OCI-LY3 (cell line): ENCODE measurements around the gene DNAH17.
A peak's percentile ranks its signal among the peaks of the same experiment; 100 is the strongest.

ENCODE experiments used
- H2AFZ ChIP-seq: fragments of 200-600, 300-600 bp; shearing (Covaris generic); 2 replicates; pipeline ENCODE4 v1.6.0; 2014; ENCODE audit warnings: antibody characterized with exemption, low read depth, low read length
- H3K27ac ChIP-seq: fragments of 200-600, 300-600 bp; sonication (generic); 2 replicates; pipeline ENCODE4 v1.5.1; 2014; ENCODE audit warnings: mild to moderate bottlenecking, low read length, moderate library complexity, mixed read lengths
- H3K27me3 ChIP-seq: fragments of 200-600, 300-600 bp; sonication (generic); 2 replicates; pipeline ENCODE4 v1.6.1; 2014; ENCODE audit warnings: low read depth, low read length, mixed read lengths
- H3K36me3 ChIP-seq: fragments of 200-600, 300-600 bp; sonication (generic); replicated peaks from 2 replicates; pipeline ENCODE3; 2014; ENCODE audit warnings: low read depth, low read length, mixed read lengths
- H3K4me1 ChIP-seq: fragments of 300-600, 200-600 bp; sonication (generic); 2 replicates; pipeline ENCODE4 v1.6.1; 2014; ENCODE audit warnings: low read length, mixed read lengths
- H3K4me2 ChIP-seq: fragments of 200-600, 300-600 bp; sonication (generic); 2 replicates; pipeline ENCODE4 v1.6.1; 2014; ENCODE audit warnings: low read length, mixed read lengths
- H3K4me3 ChIP-seq: fragments of 300-600, 200-600 bp; sonication (generic); 2 replicates; pipeline ENCODE4 v1.5.1; 2014; ENCODE audit warnings: antibody characterized with exemption, mild to moderate bottlenecking, low read length, moderate library complexity
- H3K79me2 ChIP-seq: fragments of 300-600, 200-600 bp; shearing (Covaris generic); 2 replicates; pipeline ENCODE4 v1.6.1; 2014; ENCODE audit warnings: mild to moderate bottlenecking, low read length, mixed read lengths
- H3K9ac ChIP-seq: fragments of 300-600, 200-600 bp; shearing (Covaris generic); 2 replicates; pipeline ENCODE4 v1.6.0; 2014; ENCODE audit warnings: mild to moderate bottlenecking, low read length, moderate library complexity
- H3K9me3 ChIP-seq: fragments of 200-600, 300-600 bp; shearing (Covaris generic); 2 replicates; pipeline ENCODE4 v1.6.1; 2014; ENCODE audit warnings: low read length, mixed read lengths; ENCODE audit not compliant: insufficient read depth
- H4K20me1 ChIP-seq: fragments of 200-600, 300-600 bp; sonication (generic); 2 replicates; pipeline ENCODE4 v1.6.1; 2016; ENCODE audit warnings: low read length, mixed read lengths; ENCODE audit not compliant: insufficient read depth
- EZH2phosphoT487 ChIP-seq: fragments of 200-600 bp; shearing (Covaris generic); IDR thresholded peaks from 2 replicates; pipeline ENCODE4 v1.6.1; 2018; ENCODE audit warnings: antibody characterized with exemption, mixed run types, low read depth
- TF ChIP-seq, protein P1 (sequence below): fragments of 200-600, 300-600 bp; sonication (generic); IDR thresholded peaks from 2 replicates; pipeline ENCODE4 v1.5.1; 2014; ENCODE audit warnings: antibody characterized with exemption, low read length, low read depth

Gene DNAH17

GRCh38 chr17:78422872-78423588, 154.2 kb downstream of the DNAH17 start:
- Histone ChIP-seq H3K4me3 (no peak overlapping the region), H3K36me3 (peaks cover 80% of the 10 kb centered on the region), H3K9me3 (no peaks in the 10 kb centered on the region), H3K79me2 (peaks cover 17% of the 10 kb centered on the region; the same call in 1 of the 2 replicates), H3K9ac (no peak overlapping the region), H3K27me3 (no peaks in the 10 kb centered on the region), H3K4me2 (no peak overlapping the region), H3K4me1 (no peaks in the 10 kb centered on the region), H2AFZ (no peak overlapping the region), H4K20me1 (peaks cover 31% of the 10 kb centered on the region), H3K27ac (no peak overlapping the region)
- TF ChIP-seq, protein P1, sequence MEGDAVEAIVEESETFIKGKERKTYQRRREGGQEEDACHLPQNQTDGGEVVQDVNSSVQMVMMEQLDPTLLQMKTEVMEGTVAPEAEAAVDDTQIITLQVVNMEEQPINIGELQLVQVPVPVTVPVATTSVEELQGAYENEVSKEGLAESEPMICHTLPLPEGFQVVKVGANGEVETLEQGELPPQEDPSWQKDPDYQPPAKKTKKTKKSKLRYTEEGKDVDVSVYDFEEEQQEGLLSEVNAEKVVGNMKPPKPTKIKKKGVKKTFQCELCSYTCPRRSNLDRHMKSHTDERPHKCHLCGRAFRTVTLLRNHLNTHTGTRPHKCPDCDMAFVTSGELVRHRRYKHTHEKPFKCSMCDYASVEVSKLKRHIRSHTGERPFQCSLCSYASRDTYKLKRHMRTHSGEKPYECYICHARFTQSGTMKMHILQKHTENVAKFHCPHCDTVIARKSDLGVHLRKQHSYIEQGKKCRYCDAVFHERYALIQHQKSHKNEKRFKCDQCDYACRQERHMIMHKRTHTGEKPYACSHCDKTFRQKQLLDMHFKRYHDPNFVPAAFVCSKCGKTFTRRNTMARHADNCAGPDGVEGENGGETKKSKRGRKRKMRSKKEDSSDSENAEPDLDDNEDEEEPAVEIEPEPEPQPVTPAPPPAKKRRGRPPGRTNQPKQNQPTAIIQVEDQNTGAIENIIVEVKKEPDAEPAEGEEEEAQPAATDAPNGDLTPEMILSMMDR, result no peak
- no peak for TF ChIP-seq EZH2phosphoT487

- Histone ChIP-seq H3K79me2 (peaks cover 20% of the 10 kb centered on the region; the same call in 1 of the 2 replicates), H3K4me3 (no peak overlapping the region), H3K36me3 (peaks cover 84% of the 10 kb centered on the region), H3K9me3 (no peaks in the 10 kb centered on the region), H3K4me2 (no peak overlapping the region), H3K9ac (no peak overlapping the region), H3K27ac (no peak overlapping the region), H3K27me3 (no peaks in the 10 kb centered on the region), H2AFZ (no peak overlapping the region), H3K4me1 (no peaks in the 10 kb centered on the region), H4K20me1 (peaks cover 36% of the 10 kb centered on the region)
- TF ChIP-seq EZH2phosphoT487, result no peak
- TF ChIP-seq, protein P1, result no peak
Measured at GRCh38 chr17:78422267-78422605, 155.0 kb downstream of the DNAH17 start.

DNA sequence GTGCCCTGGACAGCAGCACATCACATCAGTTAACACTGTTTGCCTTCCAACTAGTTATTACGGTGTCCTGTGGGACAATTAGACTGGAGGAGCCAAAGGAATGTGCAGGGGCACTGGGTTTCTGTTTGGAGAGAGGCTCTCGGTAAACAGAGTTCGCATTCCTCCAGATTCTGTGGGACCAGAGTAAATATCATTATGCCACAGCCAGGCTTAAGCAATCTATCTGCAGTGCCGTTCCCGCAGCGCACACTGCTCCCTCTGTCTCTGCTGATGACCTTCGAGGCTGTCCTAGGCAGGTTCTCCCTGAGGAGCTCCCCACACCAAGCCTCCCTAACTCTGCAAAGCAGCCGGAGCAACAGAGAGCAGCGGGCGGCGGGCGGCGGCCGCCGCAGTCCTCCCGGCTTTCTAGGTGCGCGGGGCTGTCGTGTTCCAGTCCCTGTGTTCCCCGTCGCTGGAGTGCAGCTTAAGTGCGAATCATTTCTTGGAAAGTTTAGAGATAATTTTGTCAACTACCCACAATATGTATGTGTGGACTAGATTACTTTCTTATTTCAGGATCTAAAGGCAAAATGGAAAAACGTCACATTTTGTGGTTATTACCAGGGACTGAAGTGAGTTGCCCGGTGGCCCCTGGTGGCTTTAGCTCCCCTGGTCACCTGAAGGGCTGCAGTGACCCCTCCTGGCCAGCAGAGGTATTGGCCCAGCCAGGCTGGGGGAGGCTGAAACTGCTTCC, 155.5 kb downstream of the DNAH17 start:
- Histone ChIP-seq H3K36me3 (peaks cover 86% of the 10 kb centered on the region), H4K20me1 (peaks cover 37% of the 10 kb centered on the region), H3K79me2 (peaks cover 26% of the 10 kb centered on the region; the same call in 1 of the 2 replicates), H2AFZ (no peak overlapping the region), H3K4me2 (no peak overlapping the region), H3K27me3 (no peaks in the 10 kb centered on the region), H3K4me3 (no peak overlapping the region), H3K27ac (no peak overlapping the region), H3K9me3 (no peaks in the 10 kb centered on the region), H3K4me1 (no peaks in the 10 kb centered on the region), H3K9ac (no peak overlapping the region)
- no peak for TF ChIP-seq EZH2phosphoT487
- TF ChIP-seq, protein P1, result peak; percentile 87

GRCh38 chr17:78421084-78421533, 156.1 kb downstream of the DNAH17 start:
- Histone ChIP-seq H3K36me3 (peaks cover 87% of the 10 kb centered on the region), H3K27ac (no peak overlapping the region), H3K9me3 (no peaks in the 10 kb centered on the region), H3K4me1 (no peaks in the 10 kb centered on the region), H2AFZ (no peak overlapping the region), H3K9ac (no peak overlapping the region), H3K4me3 (no peak overlapping the region), H4K20me1 (peaks cover 43% of the 10 kb centered on the region), H3K27me3 (no peaks in the 10 kb centered on the region), H3K4me2 (no peak overlapping the region), H3K79me2 (peaks cover 31% of the 10 kb centered on the region; the same call in 1 of the 2 replicates)
- no peak for TF ChIP-seq EZH2phosphoT487
- TF ChIP-seq, protein P1, result no peak
